Measurements from ENCODE around the gene IRF2.

Gene IRF2

GRCh38 chr4:184404047-184404446, 70.3 kb downstream of the IRF2 start:
- DNase-seq, result no peak

GRCh38 chr4:184403384-184403781, 71.0 kb downstream of the IRF2 start:
- no peak for DNase-seq

- no peak for DNase-seq
Observed at GRCh38 chr4:184402740-184403383, 71.5 kb downstream of the IRF2 start.

GRCh38 chr4:184402239-184402638, 72.1 kb downstream of the IRF2 start:
- DNase-seq, result no peak

- no peak for DNase-seq
Observed at GRCh38 chr4:184401397-184402171, 72.8 kb downstream of the IRF2 start.

GRCh38 chr4:184400891-184401290, 73.5 kb downstream of the IRF2 start:
- DNase-seq, result no peak

GRCh38 chr4:184400375-184400870, 73.9 kb downstream of the IRF2 start:
- peak; percentile 81 for DNase-seq

GRCh38 chr4:184399512-184399908, 74.8 kb downstream of the IRF2 start:
- DNase-seq, result no peak

GRCh38 chr4:184398741-184399511, 75.4 kb downstream of the IRF2 start:
- DNase-seq, result no peak

- no peak for DNase-seq
Observed at GRCh38 chr4:184397516-184398163, 76.7 kb downstream of the IRF2 start.

- no peak for DNase-seq
Observed at GRCh38 chr4:184396570-184397515, 77.5 kb downstream of the IRF2 start.

- no peak for DNase-seq
Observed at GRCh38 chr4:184395971-184396391, 78.4 kb downstream of the IRF2 start.

GRCh38 chr4:184395451-184395917, 78.9 kb downstream of the IRF2 start:
- no peak for DNase-seq

GRCh38 chr4:184392748-184393559, 81.4 kb downstream of the IRF2 start:
- peak; percentile 96 for DNase-seq

GRCh38 chr4:184392316-184392715, 82.0 kb downstream of the IRF2 start:
- no peak for DNase-seq

- no peak for DNase-seq
Observed at GRCh38 chr4:184389978-184390900, 84.1 kb downstream of the IRF2 start.

GRCh38 chr4:184388106-184388505, 86.2 kb downstream of the IRF2 start:
- DNase-seq, result no peak

GRCh38 chr4:184387351-184387750, 87.0 kb downstream of the IRF2 start:
- DNase-seq, result no peak

- no peak for DNase-seq
Observed at GRCh38 chr4:184386271-184386781, 88.0 kb downstream of the IRF2 start.
